NCI-H2107 treated with DMSO at 0.1 percent for 48 hours (cell line): ENCODE data around the gene DLK2.
A peak's percentile ranks its signal among the peaks of the same experiment; 100 is the strongest.
"Not testable (repeated sequence)": the region's sequence is repeated elsewhere in the genome, so short reads cannot be mapped to it uniquely, and the experiment has no call there.

Experiments
- DNase-seq: peaks from one replicate; lab custom pipeline; 2025; ENCODE audit not compliant: unreplicated experiment; lab: John Stamatoyannopoulos, UW

The DLK2 gene

GRCh38 chr6:43488667-43489276 is 33.4 kb upstream of the DLK2 start:
- no peak for DNase-seq

GRCh38 chr6:43481591-43482236 is 26.4 kb upstream of the DLK2 start:
- no peak for DNase-seq

GRCh38 chr6:43481075-43481474 is 25.7 kb upstream of the DLK2 start:
- no peak for DNase-seq

- no peak for DNase-seq
These were observed 22.6 kb upstream of the DLK2 start for GRCh38 chr6:43478008-43478372.

- DNase-seq = peak; percentile 72
These were observed 22.1 kb upstream of the DLK2 start, which contains the start of gene TJAP1 for GRCh38 chr6:43477235-43478007. Gene TJAP1, plus strand, starts transcription at chr6:43477570. Its CDS starts 21,432 bp downstream, at chr6:43499002.

GRCh38 chr6:43476746-43477145 is 21.4 kb upstream of the DLK2 start:
- DNase-seq = no peak

- no peak for DNase-seq
These were observed 20.2 kb upstream of the DLK2 start for GRCh38 chr6:43475516-43475915.

GRCh38 chr6:43472515-43472914 is 17.2 kb upstream of the DLK2 start:
- DNase-seq = no peak

- DNase-seq = no peak
These were observed 16.1 kb upstream of the DLK2 start for GRCh38 chr6:43471399-43471798.

- DNase-seq = no peak
These were observed 14.6 kb upstream of the DLK2 start for GRCh38 chr6:43469947-43470346.

- peak; percentile 23 for DNase-seq
These were observed 13.7 kb upstream of the DLK2 start for GRCh38 chr6:43468748-43469681.

- no peak for DNase-seq
These were observed 12.9 kb upstream of the DLK2 start for GRCh38 chr6:43468240-43468639.

- DNase-seq = no peak
These were observed 12.4 kb upstream of the DLK2 start for GRCh38 chr6:43467752-43468151.

GRCh38 chr6:43467265-43467664 is 11.9 kb upstream of the DLK2 start:
- not testable (repeated sequence) for DNase-seq

GRCh38 chr6:43465948-43466347 is 10.6 kb upstream of the DLK2 start:
- no peak for DNase-seq

- no peak for DNase-seq
These were observed 9.0 kb upstream of the DLK2 start for GRCh38 chr6:43464337-43464736.

- DNase-seq = no peak
These were observed 6.6 kb upstream of the DLK2 start for GRCh38 chr6:43461936-43462335.

- DNase-seq = no peak
These were observed 4.7 kb upstream of the DLK2 start for GRCh38 chr6:43460032-43460431.

- DNase-seq = no peak
These were observed 4.2 kb upstream of the DLK2 start for GRCh38 chr6:43459535-43459934.

GRCh38 chr6:43458154-43458553 is 2.8 kb upstream of the DLK2 start:
- not testable (repeated sequence) for DNase-seq

- no peak for DNase-seq
These were observed 2.3 kb upstream of the DLK2 start for GRCh38 chr6:43457643-43458042.
